Heart left ventricle (tissue), 13 donors: ENCODE data around the gene OR2H2.

Experiments used
- CTCF ChIP-seq, 12 donors: fragments of 200-600 bp; sonication (generic) in 4 of 12; IDR thresholded peaks; one replicate each; pipeline versions ENCODE4 v1.5.0 to v1.8.0; 2018 to 2022; ENCODE audit warnings: antibody characterized with exemption in 12 of 12, mild to moderate bottlenecking in 5 of 12
- POLR2A ChIP-seq, 2 donors: fragments of 450-650 bp; IDR thresholded peaks; one replicate each; pipeline ENCODE4 v1.6.1; 2017; ENCODE audit warnings: antibody characterized with exemption in 2 of 2, mild to moderate bottlenecking in 2 of 2, moderate library complexity in 2 of 2
- donor health status: ischemic (EF 13 %, LVEDD 7.1; RV severe dilation, severe dysfunction).
- donor health status: DM: no; HTN: yes; CAD: no.
- donor health status: DM: no; HTN: no; CAD: no.
- donor health status: ischemic (EF 25% LVEDD 6.9; RV normal size, moderate dysfunction).
- donor health status: ischemic (EF 25% LVEDD 5.7; RV mildly dilated, moderate dysfunction).
- donor health status: ischemic (EF 35%, LVEDD 5.7; RV mildly dilated, moderate dysfunction).
- donor health status: nonischemic (EF 11% LVEDD 7.7; RV severe dilation, severe dysfunction).
- donor health status: DM: yes; HTN: yes; CAD: no.
- donor health status: PGD.
- donor health status: ischemic (EF 29% LVEDD 5.4; RV normal size, mild dysfunction).
- donor health status: nonischemic (EF 23%, LVEDD 6.1; RV moderate dilation, normal function).

GRCh38 chr6:29567991-29568390 is 16.9 kb upstream of the OR2H2 start:
- TF ChIP-seq CTCF (IDR thresholded peaks at IDR 0.05) = no peak
- no peak for TF ChIP-seq POLR2A (IDR thresholded peaks at IDR 0.05)
